ENCODE data around the gene ALB.

DNA sequence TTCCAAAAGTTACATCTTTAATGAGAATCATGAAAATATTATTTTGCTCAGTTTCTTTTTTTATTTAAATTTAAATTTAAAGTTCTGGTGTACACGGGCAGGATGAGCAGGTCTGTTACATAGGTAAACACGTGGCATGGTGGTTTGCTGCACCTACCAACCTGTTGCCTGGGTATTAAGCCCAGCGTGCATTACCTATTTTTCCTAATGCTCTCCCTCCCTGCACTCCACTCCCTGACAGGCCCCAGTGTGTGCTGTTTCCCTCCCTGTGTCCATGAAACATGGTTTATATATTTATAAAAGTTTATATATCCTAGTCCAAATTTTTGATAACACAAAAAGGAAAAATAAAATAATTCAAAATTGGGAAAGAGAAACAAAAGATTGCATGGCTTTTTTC is 35.9 kb downstream of the ALB start:
- TF ChIP-seq, protein P1, sequence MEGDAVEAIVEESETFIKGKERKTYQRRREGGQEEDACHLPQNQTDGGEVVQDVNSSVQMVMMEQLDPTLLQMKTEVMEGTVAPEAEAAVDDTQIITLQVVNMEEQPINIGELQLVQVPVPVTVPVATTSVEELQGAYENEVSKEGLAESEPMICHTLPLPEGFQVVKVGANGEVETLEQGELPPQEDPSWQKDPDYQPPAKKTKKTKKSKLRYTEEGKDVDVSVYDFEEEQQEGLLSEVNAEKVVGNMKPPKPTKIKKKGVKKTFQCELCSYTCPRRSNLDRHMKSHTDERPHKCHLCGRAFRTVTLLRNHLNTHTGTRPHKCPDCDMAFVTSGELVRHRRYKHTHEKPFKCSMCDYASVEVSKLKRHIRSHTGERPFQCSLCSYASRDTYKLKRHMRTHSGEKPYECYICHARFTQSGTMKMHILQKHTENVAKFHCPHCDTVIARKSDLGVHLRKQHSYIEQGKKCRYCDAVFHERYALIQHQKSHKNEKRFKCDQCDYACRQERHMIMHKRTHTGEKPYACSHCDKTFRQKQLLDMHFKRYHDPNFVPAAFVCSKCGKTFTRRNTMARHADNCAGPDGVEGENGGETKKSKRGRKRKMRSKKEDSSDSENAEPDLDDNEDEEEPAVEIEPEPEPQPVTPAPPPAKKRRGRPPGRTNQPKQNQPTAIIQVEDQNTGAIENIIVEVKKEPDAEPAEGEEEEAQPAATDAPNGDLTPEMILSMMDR (IDR thresholded peaks at IDR 0.05): no peak
- no peak for TF ChIP-seq POLR2AphosphoS5 (IDR thresholded peaks at IDR 0.05; ENCODE audit: low read depth, low read length)

Measured in Panc1 (cell line).